HG03108 (cell line): ENCODE measurements around the gene IZUMO4.

Experiments
- ATAC-seq: cut with Tn5 transposase; IDR thresholded peaks from one replicate; pipeline ENCODE4 v1.9.1; 2021; ENCODE audit warnings: moderate library complexity; ENCODE audit not compliant: unreplicated experiment

IZUMO4 gene

DNA sequence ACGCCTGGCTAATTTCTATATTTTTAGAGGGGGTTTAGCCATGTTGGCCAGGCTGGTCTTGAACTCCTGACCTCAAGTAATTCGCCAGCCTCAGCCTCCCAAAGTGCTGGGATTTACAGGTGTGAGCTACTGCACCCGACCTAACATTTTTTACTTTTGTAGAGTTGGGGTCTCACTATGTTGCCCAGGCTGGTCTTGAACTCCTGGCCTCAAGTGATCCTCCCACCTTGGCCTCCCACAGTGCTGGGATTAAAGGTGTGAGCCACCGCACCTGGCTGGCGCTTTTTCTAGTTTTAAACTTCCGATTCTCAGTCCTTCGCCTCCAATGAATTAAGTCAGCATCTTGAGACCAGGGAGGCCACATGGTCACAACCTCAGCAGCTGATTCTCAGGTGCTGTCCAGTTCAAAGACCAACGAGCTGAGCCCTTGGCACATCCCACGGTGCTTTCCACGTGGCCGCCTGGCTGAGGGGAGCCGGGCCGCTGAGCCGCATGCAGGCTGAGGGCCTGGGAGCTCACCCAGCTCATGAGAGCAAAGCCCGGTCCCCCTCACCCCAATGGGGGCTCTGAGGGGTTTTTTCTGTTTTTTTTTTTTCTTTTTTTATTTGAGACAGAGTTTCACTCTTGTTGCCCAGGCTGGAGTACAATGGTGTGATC, 45.6 kb downstream of the IZUMO4 start:
- ATAC-seq: no peak

DNA sequence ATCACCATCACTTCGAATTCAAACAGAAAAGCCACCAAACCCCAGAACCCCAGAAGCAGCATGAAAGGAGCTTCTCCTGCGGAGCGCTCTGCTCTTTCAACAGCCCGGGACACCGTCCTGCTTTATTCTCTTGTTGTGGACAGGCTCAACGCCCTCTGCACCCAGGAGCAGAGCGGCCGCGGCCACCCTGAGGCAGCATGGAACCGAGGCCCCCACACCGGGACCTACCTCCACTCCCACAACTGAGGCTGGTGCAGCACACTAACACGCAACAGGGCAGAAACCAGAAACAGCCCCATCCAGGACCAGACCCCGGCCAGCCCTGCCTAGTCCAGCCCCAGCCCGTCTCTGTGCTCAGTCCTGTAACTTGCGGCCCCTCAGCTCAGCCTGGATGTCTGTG, 47.5 kb downstream of the IZUMO4 start:
- no peak for ATAC-seq

DNA sequence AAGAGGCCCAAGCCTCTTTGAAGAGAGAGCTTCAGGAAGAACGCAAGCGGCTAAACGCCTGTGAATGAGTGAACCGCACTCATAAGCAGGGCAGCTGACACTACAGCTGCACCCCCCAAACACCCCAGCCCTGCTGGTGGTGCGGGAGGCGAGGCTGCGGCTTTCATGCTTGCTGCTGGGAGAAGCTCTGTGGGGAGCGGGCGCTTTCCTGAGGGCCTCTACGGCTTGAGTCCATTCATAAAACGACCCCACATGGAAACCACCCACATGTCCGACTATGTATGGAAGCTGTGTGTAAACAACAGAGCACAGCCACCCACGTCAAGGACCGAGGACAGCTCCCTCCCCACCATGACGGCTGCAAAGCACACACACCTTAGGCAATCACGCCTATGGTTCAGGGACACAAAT, 49.1 kb downstream of the IZUMO4 start:
- no peak for ATAC-seq

DNA sequence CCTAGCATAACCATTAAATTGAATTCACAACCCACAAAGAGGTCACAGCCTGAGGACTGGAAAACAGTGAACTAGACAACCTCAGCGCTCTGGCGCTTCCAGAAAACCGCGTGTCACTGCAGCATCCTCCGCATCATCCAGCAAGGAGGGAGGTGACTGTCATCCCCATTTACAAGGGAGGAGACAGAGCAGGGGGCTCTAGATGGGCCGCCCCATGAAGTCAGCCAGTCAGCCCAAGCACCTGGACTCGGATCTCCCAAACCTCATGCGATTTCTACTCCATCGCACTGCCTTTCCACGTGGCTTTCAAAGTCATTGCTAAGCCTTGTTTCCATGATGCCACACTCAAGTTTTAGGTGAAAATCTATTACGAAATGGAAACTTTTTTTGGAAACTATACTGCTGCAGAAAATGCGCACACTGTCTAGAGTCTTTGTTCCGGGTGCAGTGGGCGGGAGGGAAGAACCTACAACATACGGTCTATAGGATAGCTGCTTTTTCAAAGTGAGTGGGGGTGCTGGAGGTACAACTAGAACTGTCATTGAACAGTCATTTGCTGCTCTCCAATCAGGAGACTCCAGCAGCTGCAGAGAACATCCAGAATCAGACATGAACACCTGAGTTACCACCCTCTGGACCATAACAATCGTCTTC, 51.9 kb downstream of the IZUMO4 start:
- no peak for ATAC-seq
